GM12878 (cell line): Measurements from ENCODE around the gene PIRT. TPM values are rescaled to one million over a fixed set of nuclear protein-coding genes. Genes with fewer than 3 reads are reported as not detected.

Experiments used
- ATAC-seq: fragments of 200-7000 bp; cut with Tn5 transposase; 3 replicates; pipeline ENCODE4 v1.9.1; 2020; ENCODE audit warnings: mild to moderate bottlenecking, moderate library complexity
- BruUV-seq: library from RNA; stranded (reverse); fragments of 400-500 nt; replicated peaks from 2 replicates; lab custom pipeline; 2021; lab: Mats Ljungman, UMichigan
- CTCF ChIA-PET: fragments of 300-600 bp; sonication (Branson Sonifier 250); formaldehyde crosslinking; extraction: SDS; loops from one replicate; lab custom pipeline; 2021; ENCODE audit warnings: inconsistent platforms; lab: Yijun Ruan, JAX
- POLR2A ChIA-PET: fragments of 350-600 bp; formaldehyde crosslinking; extraction: SDS; loops from one replicate; lab custom pipeline; 2021; ENCODE audit warnings: inconsistent platforms; lab: Charles Lee
- RAD21 ChIA-PET: fragments of 300-600 bp; sonication (Branson Sonifier 250); formaldehyde crosslinking; loops from one replicate; lab custom pipeline; 2023; ENCODE audit warnings: antibody characterized with exemption; ENCODE audit not compliant: unreplicated experiment; lab: Charles Lee
- SMC1A ChIA-PET: fragments of 300-600 bp; sonication (Branson Sonifier 250); formaldehyde crosslinking; loops from one replicate; lab custom pipeline; 2023; ENCODE audit not compliant: unreplicated experiment, uncharacterized antibody; lab: Charles Lee
- DNase-seq: peaks from one replicate; pipeline ENCODE4 v3.0.0-alpha.2; 2011; ENCODE audit warnings: low read depth, low spot score
- FAIRE-seq: peaks from 3 replicates; lab custom pipeline; 2011; peaks lifted over from hg19 to GRCh38; lab: Jason Lieb, UNC
- H2AFZ ChIP-seq: 2 replicates; pipeline ENCODE4 v1.6.0; 2011; ENCODE audit warnings: low read depth, low read length, control low read depth; ENCODE audit not compliant: control insufficient read depth
- H3K27ac ChIP-seq: 2 replicates; pipeline ENCODE4 v1.5.1; 2011; ENCODE audit warnings: control low read depth; ENCODE audit not compliant: control insufficient read depth, insufficient read depth
- H3K27me3 ChIP-seq, 2 experiments: replicated peaks in 1 of 2; 2 replicates each; pipeline versions ENCODE4 v1.6.0 to v1.6.1; 2011; ENCODE audit warnings: low read length in 1 of 2; ENCODE audit not compliant: control insufficient read depth in 2 of 2, insufficient read depth in 2 of 2
- H3K36me3 ChIP-seq, 2 experiments: 2 replicates each; pipeline ENCODE4 v1.5.1; 2011; ENCODE audit warnings: low read length in 1 of 2; ENCODE audit not compliant: control insufficient read depth in 2 of 2, insufficient read depth in 2 of 2
- H3K4me1 ChIP-seq: 2 replicates; pipeline ENCODE4 v1.6.1; 2011; ENCODE audit warnings: mild to moderate bottlenecking, low read length, moderate library complexity, mixed read lengths; ENCODE audit not compliant: control insufficient read depth, insufficient read depth
- H3K4me2 ChIP-seq: 2 replicates; pipeline ENCODE4 v1.6.0; 2011; ENCODE audit warnings: control low read depth; ENCODE audit not compliant: control insufficient read depth, insufficient read depth
- H3K4me3 ChIP-seq: fragments of 200-600 bp; sonication (generic); 2 replicates; pipeline ENCODE4 v1.5.1; 2016
- H3K79me2 ChIP-seq: 2 replicates; pipeline ENCODE4 v1.6.0; 2011; ENCODE audit warnings: low read length; ENCODE audit not compliant: control insufficient read depth, insufficient read depth
- H3K9ac ChIP-seq: 2 replicates; pipeline ENCODE4 v1.8.0; 2011; ENCODE audit warnings: low read length, control low read depth, mixed read lengths; ENCODE audit not compliant: control insufficient read depth, insufficient read depth
- H3K9me3 ChIP-seq: replicated peaks from 3 replicates; pipeline ENCODE4 v1.5.1; 2011; ENCODE audit warnings: mild to moderate bottlenecking, low read length; ENCODE audit not compliant: control insufficient read depth, insufficient read depth
- H4K20me1 ChIP-seq: 2 replicates; pipeline ENCODE4 v1.6.0; 2011; ENCODE audit not compliant: control insufficient read depth, insufficient read depth
- CREM ChIP-seq: IDR thresholded peaks from 2 replicates; pipeline ENCODE4 v1.6.1; 2014; ENCODE audit warnings: antibody characterized with exemption, low read depth
- ELK1 ChIP-seq: IDR thresholded peaks from 2 replicates; pipeline ENCODE4 v1.6.1; 2012; ENCODE audit warnings: low read depth, low read length, improper control_type of control experiment
- HCFC1 ChIP-seq: fragments of 150-350 bp; IDR thresholded peaks from 2 replicates; pipeline ENCODE4 v1.6.1; 2014; ENCODE audit warnings: low read length
- IKZF2 ChIP-seq, 2 experiments: fragments of 450-650 bp; IDR thresholded peaks; 2 replicates each; pipeline ENCODE4 v1.6.1; 2017; ENCODE audit warnings: mild to moderate bottlenecking in 2 of 2, moderate library complexity in 2 of 2
- IRF4 ChIP-seq: IDR thresholded peaks from 2 replicates; pipeline ENCODE4 v1.6.1; 2011; ENCODE audit warnings: low read depth, low read length
- MEF2B ChIP-seq: fragments of 450-650 bp; IDR thresholded peaks from 2 replicates; pipeline ENCODE4 v1.6.1; 2018; ENCODE audit warnings: mild to moderate bottlenecking, moderate library complexity; ENCODE audit not compliant: partially characterized antibody, poor library complexity, severe bottlenecking
- MTA2 ChIP-seq: fragments of 450-650 bp; IDR thresholded peaks from 2 replicates; pipeline ENCODE4 v1.6.1; 2016; ENCODE audit warnings: low read depth, mild to moderate bottlenecking, moderate library complexity
- NFIC ChIP-seq: IDR thresholded peaks from 2 replicates; pipeline ENCODE4 v1.6.1; 2012; ENCODE audit warnings: low read depth, mild to moderate bottlenecking, inconsistent platforms, low read length, moderate library complexity
- NR2C2 ChIP-seq: IDR thresholded peaks from 2 replicates; pipeline ENCODE4 v1.6.1; 2011; ENCODE audit warnings: borderline replicate concordance, low read depth; ENCODE audit not compliant: control insufficient read depth, insufficient read length
- POLR2A ChIP-seq: IDR thresholded peaks from 2 replicates; pipeline ENCODE4 v1.6.1; 2011; ENCODE audit warnings: low read depth, mild to moderate bottlenecking, low read length
- RAD21 ChIP-seq: IDR thresholded peaks from 2 replicates; pipeline ENCODE4 v1.6.1; 2011; ENCODE audit warnings: mild to moderate bottlenecking, low read depth, low read length, moderate library complexity; ENCODE audit not compliant: insufficient read depth
- RCOR1 ChIP-seq: conservative IDR thresholded peaks from 2 replicates; pipeline ENCODE4 v1.6.1; 2012; ENCODE audit warnings: low read depth, low read length, improper control_type of control experiment
- RELA ChIP-seq: fragments of 450-650 bp; IDR thresholded peaks from 2 replicates; pipeline ENCODE4 v1.8.0; 2014; ENCODE audit warnings: borderline replicate concordance; ENCODE audit not compliant: partially characterized antibody
- RELB ChIP-seq: fragments of 450-650 bp; IDR thresholded peaks from 2 replicates; pipeline ENCODE4 v1.6.1; 2017; ENCODE audit warnings: low read depth, mild to moderate bottlenecking, moderate library complexity
- RFX5 ChIP-seq: IDR thresholded peaks from 2 replicates; pipeline ENCODE4 v1.6.1; 2011; ENCODE audit warnings: low read depth, low read length, improper control_type of control experiment
- RUNX3 ChIP-seq: IDR thresholded peaks from 2 replicates; pipeline ENCODE4 v1.6.1; 2012; ENCODE audit warnings: low read length, inconsistent platforms
- SMC3 ChIP-seq: IDR thresholded peaks from 2 replicates; pipeline ENCODE4 v1.6.1; 2011; ENCODE audit warnings: low read length, improper control_type of control experiment, borderline replicate concordance
- SPI1 ChIP-seq: IDR thresholded peaks from 2 replicates; pipeline ENCODE4 v1.6.1; 2011; ENCODE audit warnings: low read depth, mild to moderate bottlenecking, low read length, moderate library complexity, borderline replicate concordance; ENCODE audit not compliant: insufficient read depth
- TAF1 ChIP-seq: IDR thresholded peaks from 2 replicates; pipeline ENCODE4 v1.6.1; 2011; ENCODE audit warnings: mild to moderate bottlenecking, low read depth, low read length, borderline replicate concordance
- TBL1XR1 ChIP-seq: IDR thresholded peaks from 2 replicates; pipeline ENCODE4 v1.6.1; 2012; ENCODE audit warnings: low read depth, low read length, improper control_type of control experiment
- USF1 ChIP-seq: IDR thresholded peaks from 2 replicates; pipeline ENCODE4 v1.6.1; 2011; ENCODE audit warnings: borderline replicate concordance, low read depth, mild to moderate bottlenecking, moderate library complexity, mixed read lengths, low read length; ENCODE audit not compliant: insufficient read depth; ENCODE audit errors: extremely low read length
- WGBS: methylation state at CpG from one replicate; pipeline ENCODE4 v1.1.6; 2016; ENCODE audit warnings: low lambda C conversion rate; ENCODE audit not compliant: insufficient replicate concordance, insufficient coverage; ENCODE audit errors: missing lambda C conversion rate; 5-methylcytosine and 5-hydroxymethylcytosine counted together
- in situ Hi-C: fragments of 300-500 bp; cut with MboI; formaldehyde crosslinking; loops from 9 replicates; pipeline ENCODE4 v1.14.3; 2018; ENCODE audit warnings: mixed read lengths
- intact Hi-C: fragments of 100-400 bp; cut with micrococcal nuclease; formaldehyde crosslinking; loops from one replicate; pipeline ENCODE4 v1.14.2; 2022; ENCODE audit not compliant: unreplicated experiment
- polyA plus RNA-seq, 11 experiments: library from polyadenylated mRNA; depleted of rRNA in 4 of 11; unstranded in 6 of 11; stranded (reverse) in 5 of 11; fragments of >200 nt; fragmentation: Nextera tagmentation in 4 of 11; fragmentation: Illumina TruSeq in 1 of 11; extraction: Ambion mirVana in 4 of 11; extraction: Trizol in 1 of 11; gene quantifications; 1 replicate in 1 of 11; 2 replicates in 10 of 11; pipeline versions ENCODE4 v1.2.1 to v1.2.3, GENCODE V29; 2011 to 2016; ENCODE audit warnings: inconsistent platforms in 2 of 11, missing spikeins in 2 of 11, low read depth in 1 of 11
- total RNA-seq, 4 experiments: library from RNA; depleted of rRNA in 3 of 4; stranded (reverse); fragments of >200 nt in 3 of 4; fragmentation: Illumina TruSeq in 1 of 4; extraction: Trizol in 1 of 4; gene quantifications; 2 replicates each; pipeline versions ENCODE4 v1.2.1 to v1.2.3, GENCODE V29; 2013 to 2021

Gene PIRT
- total and polyA plus RNA-seq, 10 of the 15 experiments (the other 5 are each of a cell fraction or from before 2014, with no cell fraction given), result not detected

- H3K27ac ChIP-seq, result no peak overlapping the region
- peak; percentile 5 for DNase-seq
- H2AFZ ChIP-seq, result peak overlapping the region; percentile 66
- no peak overlapping the region for H3K9ac ChIP-seq
- WGBS, result 5% methylated on average over 26 of the region's 28 CpGs
- intact Hi-C loops (loop anchor here (1.0 to 5.0 kb wide), 4 partner anchors 93 to 213 kb away; no protein-coding TSS in a partner anchor), in situ Hi-C loops (loop anchor here (5.0 kb wide), 2 partner anchors 108 to 198 kb away; no protein-coding TSS in a partner anchor)
- peak; percentile 49 for FAIRE-seq
- no peaks in the 10 kb centered on the region for H3K79me2 ChIP-seq
- 0 out of 2 replicates have a peak overlapping the region, but pooled peaks have one; percentile 9 for H3K4me3 ChIP-seq
- SMC1A ChIA-PET, result interaction anchor here (0.7 to 3.2 kb wide), 6 partner anchors 192 to 211 kb away, joined by 3 to 12 read pairs (median 6); no protein-coding TSS in a partner anchor
- no peaks in the 10 kb centered on the region for H3K4me1 ChIP-seq
- H3K27me3 ChIP-seq, result no peaks in the 10 kb centered on the region; a peak in 1 of 4 replicates
- H3K4me2 ChIP-seq, result peak overlapping the region; percentile 51; the same call in 1 of the 2 replicates
- RAD21 ChIA-PET, result interaction anchor here (0.9 to 3.3 kb wide), 5 partner anchors 19 to 214 kb away, joined by 3 to 17 read pairs (median 3); no protein-coding TSS in a partner anchor
- no peaks in the 10 kb centered on the region for H3K9me3 ChIP-seq
- CTCF ChIA-PET, result interaction anchor here (0.6 to 4.4 kb wide), 18 partner anchors 9 to 1572 kb away, joined by 3 to 53 read pairs (median 4); no protein-coding TSS in a partner anchor
- POLR2A ChIA-PET, result no interaction called here
- H3K36me3 ChIP-seq, result no peaks in the 10 kb centered on the region
- BruUV-seq, result no TSS peak
- no peaks in the 10 kb centered on the region for H4K20me1 ChIP-seq
- ATAC-seq, result peak; percentile 99
- TF ChIP-seq TBL1XR1 (no peak), MTA2 (no peak), RFX5 (no peak), HCFC1 (no peak), RAD21 (peak; percentile 72), USF1 (no peak), RCOR1 (no peak), NFIC (no peak), TAF1 (no peak), RELB (no peak), SMC3 (peak; percentile 89), SPI1 (no peak), RUNX3 (0 out of 2 replicates have a peak, but pooled peaks have one; percentile 45), MEF2B (no peak), ELK1 (no peak), RELA (no peak), POLR2A (no peak), CREM (no peak), IKZF2 (IDR thresholded peaks at IDR 0.05) (no peak), IRF4 (no peak), NR2C2 (no peak)
Observed at GRCh38 chr17:10844621-10845387, 6.9 kb upstream of the PIRT start.
